ENCODE results near the gene ABCA13. TPM values are rescaled to one million over a fixed set of nuclear protein-coding genes. Genes with fewer than 3 reads are reported as not detected.

The ABCA13 gene
- total RNA-seq, 2 experiments from 2014 or later = not detected

DNA sequence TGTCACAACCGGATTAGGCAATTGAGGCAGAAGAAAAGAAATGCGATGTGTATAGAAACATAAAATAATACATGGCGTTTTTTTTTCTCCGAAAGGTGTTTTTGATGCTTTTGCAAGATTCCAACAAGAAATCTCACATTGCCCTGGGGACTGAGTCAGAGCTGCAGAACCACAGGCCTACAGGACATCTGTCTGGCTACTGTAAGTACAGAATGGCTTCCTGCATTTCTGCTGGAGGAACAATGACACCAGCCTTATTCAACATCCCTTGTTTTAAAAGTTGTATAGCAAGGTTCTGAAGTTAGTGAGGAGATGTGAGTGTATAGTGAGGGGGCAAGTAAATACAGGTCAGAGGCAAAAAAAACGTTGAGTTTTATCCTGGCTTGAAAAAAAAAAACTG lies 256.4 kb downstream of the ABCA13 start:
- Mint-ChIP-seq H3K27me3 (no peaks in the 10 kb centered on the region), H3K36me3 (ENCODE audit: low read depth) (no peaks in the 10 kb centered on the region), H3K4me3 (no peak overlapping the region), H3K27ac (no peak overlapping the region), H3K4me1 (no peaks in the 10 kb centered on the region), H3K9me3 (no peaks in the 10 kb centered on the region)
- no peak for DNase-seq
- ChIA-PET POLR2A (no interaction called here), CTCF (no interaction called here)

DNA sequence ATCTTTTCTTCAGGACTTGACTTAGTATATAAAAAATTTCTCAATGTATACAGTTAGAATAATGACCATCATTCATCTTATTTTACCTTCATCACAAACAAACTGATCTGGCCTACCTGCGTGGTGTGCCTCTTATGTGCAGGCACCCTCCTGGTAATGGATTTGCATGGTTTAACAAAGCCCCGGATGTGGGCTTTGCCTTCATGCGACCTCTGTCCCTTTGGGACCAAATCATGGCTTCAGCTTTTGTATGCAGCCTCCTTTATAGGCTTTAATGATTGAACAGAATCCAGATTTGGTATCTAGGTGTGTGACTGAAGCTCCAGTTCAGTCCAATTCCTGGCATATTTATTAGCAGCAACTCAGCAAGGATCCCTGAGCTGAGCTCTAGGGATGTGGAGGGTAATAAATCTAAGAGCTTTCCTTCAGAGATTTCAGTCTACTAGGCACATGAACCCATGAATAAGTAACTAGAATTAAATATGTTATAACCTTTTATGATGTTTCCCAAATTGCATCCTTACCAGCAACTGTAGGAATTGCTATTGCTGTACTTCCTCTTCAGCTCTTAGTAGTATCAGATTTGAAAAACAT lies 256.9 kb downstream of the ABCA13 start:
- Mint-ChIP-seq H3K9me3 (no peaks in the 10 kb centered on the region), H3K36me3 (ENCODE audit: low read depth) (no peaks in the 10 kb centered on the region), H3K4me1 (no peaks in the 10 kb centered on the region), H3K27ac (no peak overlapping the region), H3K27me3 (no peaks in the 10 kb centered on the region), H3K4me3 (no peak overlapping the region)
- DNase-seq = no peak
- POLR2A ChIA-PET = no interaction called here
- CTCF ChIA-PET = no interaction called here

DNA sequence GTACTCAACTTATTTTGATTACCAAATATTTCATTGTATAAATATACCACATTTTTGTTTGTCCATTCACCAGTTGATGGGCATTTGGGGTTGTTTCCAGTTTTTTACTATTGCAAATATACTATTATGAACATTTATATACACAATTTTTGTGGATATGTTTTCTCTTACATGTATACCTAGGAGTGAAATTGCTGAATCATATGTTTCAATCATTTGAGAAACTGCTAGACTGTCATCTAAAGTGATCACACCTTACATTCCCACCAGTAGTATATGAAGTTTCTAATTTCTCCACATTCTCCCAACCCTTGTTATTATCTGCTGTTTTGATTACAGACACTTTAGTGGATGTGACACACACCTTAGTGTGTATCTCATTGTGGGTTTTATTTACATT lies 257.9 kb downstream of the ABCA13 start:
- no peaks in the 10 kb centered on the region for H3K4me1 Mint-ChIP-seq
- POLR2A ChIA-PET = no interaction called here

DNA sequence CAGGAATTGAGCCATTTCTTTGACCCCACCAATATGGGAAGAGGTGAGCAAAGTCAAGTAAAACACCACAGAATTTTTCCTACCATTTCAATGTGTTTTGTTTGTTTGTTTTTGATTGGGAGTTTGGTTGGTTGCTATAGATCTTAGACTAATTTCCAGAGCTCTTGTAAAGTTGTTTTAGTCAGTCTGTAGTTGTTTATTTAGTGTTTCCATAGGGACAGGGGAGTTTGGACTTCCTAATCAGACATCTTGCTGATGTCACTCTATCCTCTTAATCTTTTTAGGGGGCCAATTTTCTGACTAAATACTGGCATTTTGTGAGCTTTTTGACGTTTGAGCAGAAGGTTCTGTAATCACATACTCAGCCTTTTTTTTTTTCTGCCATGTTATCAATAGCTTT lies 266.9 kb downstream of the ABCA13 start:
- Mint-ChIP-seq H3K9me3 (no peaks in the 10 kb centered on the region), H3K4me1 (no peaks in the 10 kb centered on the region), H3K27ac (no peak overlapping the region), H3K4me3 (no peak overlapping the region), H3K27me3 (no peaks in the 10 kb centered on the region), H3K36me3 (ENCODE audit: low read depth) (no peaks in the 10 kb centered on the region)
- CTCF ChIA-PET = no interaction called here
- POLR2A ChIA-PET = no interaction called here
- DNase-seq = no peak

More for the DNA sequence above, 257.9 kb downstream of the ABCA13 start:
- Mint-ChIP-seq H3K27me3 (no peaks in the 10 kb centered on the region), H3K36me3 (ENCODE audit: low read depth) (no peaks in the 10 kb centered on the region), H3K9me3 (no peaks in the 10 kb centered on the region), H3K27ac (no peak overlapping the region), H3K4me3 (no peak overlapping the region)
- no peak for DNase-seq
- CTCF ChIA-PET = no interaction called here

DNA sequence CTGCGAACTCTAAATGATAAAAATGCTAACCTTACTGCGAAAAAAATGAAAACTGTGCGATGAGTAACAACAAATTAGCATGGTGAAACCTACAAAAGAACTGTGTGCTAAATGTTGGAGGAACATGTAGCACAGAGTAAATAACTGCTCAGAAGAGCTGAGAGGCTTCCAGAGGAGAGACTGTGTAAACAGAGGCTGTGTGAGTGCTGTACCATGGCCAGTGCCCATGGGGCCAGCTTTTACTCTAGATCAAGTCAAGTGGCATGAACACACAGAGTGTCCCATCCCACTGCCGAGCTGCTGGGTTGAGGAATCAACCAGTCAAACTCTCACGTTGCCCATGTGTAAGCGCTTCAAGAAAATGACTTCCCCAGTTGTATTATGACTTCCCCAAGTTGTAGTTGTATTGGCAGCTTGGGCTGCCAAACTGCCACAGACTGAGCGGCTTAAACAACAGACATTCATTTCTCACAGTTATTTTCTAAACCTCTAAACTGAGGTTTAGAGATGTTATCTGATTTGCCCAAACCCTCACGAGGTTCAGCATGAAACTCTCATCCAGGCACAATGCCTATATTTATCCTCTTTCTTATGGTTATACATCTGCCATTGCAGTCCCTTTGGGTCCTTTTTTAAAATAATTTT lies 270.7 kb downstream of the ABCA13 start:
- CTCF ChIA-PET = no interaction called here
- H3K27me3 Mint-ChIP-seq = no peaks in the 10 kb centered on the region
- H3K4me1 Mint-ChIP-seq = peaks cover 2% of the 10 kb centered on the region
- POLR2A ChIA-PET = no interaction called here
- peaks cover 12% of the 10 kb centered on the region for H3K9me3 Mint-ChIP-seq
- no peaks in the 10 kb centered on the region for H3K36me3 Mint-ChIP-seq (ENCODE audit: low read depth)
- no peak overlapping the region for H3K27ac Mint-ChIP-seq
- no peak overlapping the region for H3K4me3 Mint-ChIP-seq
- no peak for DNase-seq

DNA sequence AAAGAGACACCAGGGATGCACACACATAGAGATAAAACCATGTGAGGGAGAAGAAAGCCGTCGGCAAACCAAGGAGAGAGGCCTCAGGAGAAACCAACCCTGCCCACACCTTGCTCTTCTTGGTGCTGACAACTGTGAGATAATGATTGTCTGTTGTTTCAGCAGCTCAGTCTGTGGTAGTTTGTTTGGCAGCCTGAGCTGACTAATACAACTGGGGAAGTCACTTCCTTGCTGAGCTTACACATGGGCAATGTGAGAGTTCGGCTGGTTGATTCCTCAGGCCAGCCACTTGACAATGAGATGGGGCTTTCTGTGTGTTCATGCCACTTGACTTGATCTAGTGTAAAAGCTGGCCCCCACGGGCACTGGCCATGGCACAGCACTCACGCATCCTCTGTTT lies 271.8 kb downstream of the ABCA13 start:
- H3K4me3 Mint-ChIP-seq = no peak overlapping the region
- H3K4me1 Mint-ChIP-seq = peaks cover 2% of the 10 kb centered on the region
- DNase-seq = no peak
- peaks cover 12% of the 10 kb centered on the region for H3K9me3 Mint-ChIP-seq
- POLR2A ChIA-PET = no interaction called here
- H3K27me3 Mint-ChIP-seq = no peaks in the 10 kb centered on the region
- CTCF ChIA-PET = no interaction called here
- no peak overlapping the region for H3K27ac Mint-ChIP-seq
- H3K36me3 Mint-ChIP-seq (ENCODE audit: low read depth) = no peaks in the 10 kb centered on the region

DNA sequence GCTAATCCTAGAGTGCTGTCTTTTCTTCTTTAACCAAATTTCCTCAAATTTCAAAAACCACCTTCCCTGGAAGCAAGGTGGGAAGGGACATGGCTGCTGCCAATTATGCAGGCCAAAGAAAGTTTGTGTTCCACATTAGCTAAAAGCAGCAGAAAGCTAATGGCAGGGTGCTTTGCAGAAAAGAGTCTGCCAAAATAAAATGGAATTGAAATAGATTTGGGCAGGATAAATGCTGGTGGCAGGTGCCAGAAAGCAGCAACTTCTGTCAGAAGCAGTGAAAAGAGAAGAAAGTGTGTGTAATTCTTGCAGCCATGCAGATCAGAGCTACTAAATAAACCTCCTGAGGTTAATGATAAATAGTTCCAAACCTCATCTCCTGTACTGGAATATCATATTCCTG lies 275.5 kb downstream of the ABCA13 start:
- Mint-ChIP-seq H3K27me3 (no peaks in the 10 kb centered on the region), H3K4me1 (peaks cover 2% of the 10 kb centered on the region), H3K9me3 (peaks cover 12% of the 10 kb centered on the region), H3K4me3 (no peak overlapping the region), H3K36me3 (ENCODE audit: low read depth) (no peaks in the 10 kb centered on the region), H3K27ac (no peak overlapping the region)
- CTCF ChIA-PET = no interaction called here
- DNase-seq = no peak
- POLR2A ChIA-PET = no interaction called here

DNA sequence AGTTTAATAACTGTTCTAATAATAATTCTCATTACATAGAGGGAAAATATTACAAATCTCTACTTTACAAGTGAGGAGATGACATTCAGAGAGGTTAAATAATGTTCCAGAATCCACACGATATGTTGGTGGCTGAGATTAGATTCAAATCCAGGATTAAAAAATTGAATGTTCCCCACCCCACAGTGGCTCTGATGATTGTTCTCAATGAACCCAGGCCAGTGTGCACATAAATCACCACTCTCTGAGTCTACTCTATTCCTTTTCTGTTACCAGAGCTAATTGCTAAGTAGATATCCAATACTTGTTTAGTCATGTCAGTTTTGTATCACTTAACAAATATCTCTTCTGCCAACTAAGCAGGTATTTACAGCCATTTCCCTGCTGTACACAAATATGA lies 281.0 kb downstream of the ABCA13 start:
- Mint-ChIP-seq H3K27me3 (no peaks in the 10 kb centered on the region), H3K36me3 (ENCODE audit: low read depth) (no peaks in the 10 kb centered on the region), H3K4me1 (no peaks in the 10 kb centered on the region), H3K4me3 (no peak overlapping the region), H3K9me3 (no peaks in the 10 kb centered on the region), H3K27ac (no peak overlapping the region)
- no peak for DNase-seq
- ChIA-PET POLR2A (no interaction called here), CTCF (no interaction called here)

DNA sequence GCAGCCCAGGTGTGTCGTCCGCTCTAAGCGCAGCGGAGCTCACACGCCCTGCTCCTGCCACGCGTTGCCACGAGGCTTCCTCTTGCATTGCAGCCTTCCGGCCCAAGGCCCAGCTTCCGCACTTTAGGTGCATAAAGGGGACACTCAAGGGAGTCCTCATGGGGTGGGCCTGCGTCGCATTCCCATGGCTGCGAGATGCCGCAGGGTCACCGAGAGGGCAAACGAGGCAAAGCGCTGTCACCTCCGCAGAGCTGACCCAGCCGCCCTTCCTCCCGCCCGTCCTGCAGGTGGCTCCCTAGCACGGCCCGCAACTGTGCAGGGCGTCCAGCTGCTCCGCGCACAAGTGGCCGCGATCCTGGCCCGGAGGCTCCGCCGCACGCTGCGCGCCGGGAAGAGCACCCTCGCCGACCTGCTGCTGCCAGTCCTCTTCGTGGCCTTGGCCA lies 283.5 kb downstream of the ABCA13 start:
- H3K27me3 Mint-ChIP-seq = no peaks in the 10 kb centered on the region
- CTCF ChIA-PET = no interaction called here
- POLR2A ChIA-PET = no interaction called here
- H3K27ac Mint-ChIP-seq = no peak overlapping the region
- H3K4me3 Mint-ChIP-seq = no peak overlapping the region
- H3K9me3 Mint-ChIP-seq = no peaks in the 10 kb centered on the region
- no peak for DNase-seq
- H3K36me3 Mint-ChIP-seq (ENCODE audit: low read depth) = no peaks in the 10 kb centered on the region
- H3K4me1 Mint-ChIP-seq = no peaks in the 10 kb centered on the region

DNA sequence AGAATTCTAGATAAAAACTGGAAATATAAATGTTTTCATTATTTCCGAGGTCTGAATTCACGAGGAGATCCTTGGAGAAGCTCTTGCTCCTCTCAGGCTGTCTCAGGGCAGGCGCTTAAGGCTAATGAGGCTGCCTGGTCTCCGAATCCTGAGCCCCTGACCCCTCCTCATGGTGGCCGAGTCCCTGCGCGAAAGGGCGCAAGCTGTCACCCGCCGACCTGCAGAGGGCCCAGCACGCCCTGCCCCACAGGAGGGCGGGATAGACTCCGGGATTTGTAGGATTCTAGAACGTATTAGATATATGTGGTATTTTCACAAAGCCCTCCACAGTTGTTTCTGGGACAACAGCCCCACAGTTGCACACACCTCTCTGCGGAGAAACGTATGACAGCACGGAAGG lies 284.1 kb downstream of the ABCA13 start:
- H3K27me3 Mint-ChIP-seq = no peaks in the 10 kb centered on the region
- H3K4me3 Mint-ChIP-seq = no peak overlapping the region
- no peaks in the 10 kb centered on the region for H3K9me3 Mint-ChIP-seq
- no peak for DNase-seq
- H3K36me3 Mint-ChIP-seq (ENCODE audit: low read depth) = no peaks in the 10 kb centered on the region
- no peaks in the 10 kb centered on the region for H3K4me1 Mint-ChIP-seq
- H3K27ac Mint-ChIP-seq = no peak overlapping the region
- POLR2A ChIA-PET = no interaction called here
- CTCF ChIA-PET = no interaction called here

DNA sequence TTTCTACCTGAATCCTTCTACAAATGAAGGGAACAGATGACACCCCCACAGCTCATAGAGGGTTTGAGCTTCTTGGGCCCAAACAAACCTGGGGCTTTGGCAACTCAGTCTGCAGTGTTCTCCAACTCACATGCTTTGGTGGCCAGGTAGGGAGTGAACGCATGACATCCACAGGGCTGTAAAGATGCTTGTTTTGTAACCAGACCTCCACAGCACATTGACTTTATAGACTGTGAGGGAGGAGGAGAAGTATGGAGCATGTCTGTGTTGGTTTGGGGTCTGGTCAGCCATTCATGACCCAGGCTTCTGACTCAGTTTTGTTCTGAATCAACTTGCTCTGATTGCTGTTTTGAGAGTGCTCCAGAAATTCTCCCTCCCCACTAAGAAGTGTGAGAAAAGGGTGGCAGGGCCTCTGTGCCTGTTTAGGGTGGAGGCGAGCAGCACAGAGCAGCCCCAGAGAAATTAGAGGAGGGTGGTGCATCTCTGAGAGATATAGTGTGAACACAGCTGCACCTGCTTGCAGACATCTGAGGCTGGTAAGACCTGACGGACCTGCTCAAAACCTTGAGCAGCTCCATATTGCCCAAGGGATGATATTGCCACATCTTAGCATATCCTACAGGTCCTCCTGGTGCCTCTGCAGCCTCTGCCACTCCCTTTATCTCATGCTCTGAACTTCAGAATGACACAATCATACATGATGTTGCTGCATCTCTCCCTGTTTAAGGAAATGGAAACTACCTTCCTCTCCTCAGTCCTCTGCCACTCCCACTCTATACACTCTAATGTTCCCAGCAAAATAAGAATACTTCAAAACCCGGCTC lies 287.7 kb downstream of the ABCA13 start:
- POLR2A ChIA-PET = no interaction called here
- no peaks in the 10 kb centered on the region for H3K4me1 Mint-ChIP-seq
- H3K9me3 Mint-ChIP-seq = no peaks in the 10 kb centered on the region
- H3K27ac Mint-ChIP-seq = no peak overlapping the region
- CTCF ChIA-PET = no interaction called here
- no peaks in the 10 kb centered on the region for H3K27me3 Mint-ChIP-seq
- no peak overlapping the region for H3K4me3 Mint-ChIP-seq
- no peak for DNase-seq
- H3K36me3 Mint-ChIP-seq (ENCODE audit: low read depth) = no peaks in the 10 kb centered on the region

DNA sequence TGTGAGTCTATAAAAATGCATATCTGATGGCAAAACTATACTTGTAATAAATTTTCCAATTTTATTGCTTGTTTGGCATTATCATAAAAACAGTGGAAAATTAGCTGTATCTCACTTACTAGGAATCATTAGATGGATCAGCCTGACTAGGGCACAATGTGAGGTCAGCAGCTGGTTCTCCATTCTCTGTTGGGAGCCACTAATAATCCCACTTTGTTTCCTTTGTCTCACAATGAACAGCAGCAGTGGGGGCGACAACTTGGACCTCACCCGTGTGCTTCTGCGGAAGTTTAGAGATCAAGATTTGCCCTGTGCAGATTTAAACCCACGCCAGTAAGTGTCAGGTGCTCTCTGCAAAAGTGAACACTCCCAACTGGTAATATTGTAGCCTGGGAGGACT lies 295.5 kb downstream of the ABCA13 start:
- H3K27me3 Mint-ChIP-seq = no peaks in the 10 kb centered on the region
- no peak overlapping the region for H3K27ac Mint-ChIP-seq
- ChIA-PET POLR2A (no interaction called here), CTCF (no interaction called here)
- H3K4me3 Mint-ChIP-seq = no peak overlapping the region
- no peaks in the 10 kb centered on the region for H3K36me3 Mint-ChIP-seq (ENCODE audit: low read depth)
- no peaks in the 10 kb centered on the region for H3K9me3 Mint-ChIP-seq
- H3K4me1 Mint-ChIP-seq = no peaks in the 10 kb centered on the region
- DNase-seq = no peak

DNA sequence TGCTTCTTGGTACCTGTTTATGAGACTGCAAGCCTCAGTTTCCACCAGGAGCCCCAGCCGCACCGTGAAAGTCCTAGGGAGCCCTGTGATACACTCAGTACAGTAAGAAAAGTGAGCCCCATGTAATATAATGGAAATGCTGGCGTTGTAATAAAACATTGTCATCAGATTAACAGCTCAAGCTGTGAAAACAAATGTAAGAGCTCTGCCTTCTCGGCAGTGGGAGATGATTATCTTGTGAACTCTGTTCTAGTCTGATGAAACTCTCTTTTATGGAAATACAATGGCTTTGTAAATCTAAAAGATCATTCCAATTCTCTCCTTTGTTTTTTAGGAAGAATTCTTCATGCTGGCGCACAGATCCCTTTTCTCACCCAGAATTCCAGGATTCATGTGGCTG lies 299.9 kb downstream of the ABCA13 start:
- Mint-ChIP-seq H3K27me3 (no peaks in the 10 kb centered on the region), H3K27ac (no peak overlapping the region), H3K4me3 (no peak overlapping the region), H3K9me3 (no peaks in the 10 kb centered on the region), H3K36me3 (ENCODE audit: low read depth) (no peaks in the 10 kb centered on the region), H3K4me1 (no peaks in the 10 kb centered on the region)
- ChIA-PET POLR2A (no interaction called here), CTCF (no interaction called here)
- no peak for DNase-seq

DNA sequence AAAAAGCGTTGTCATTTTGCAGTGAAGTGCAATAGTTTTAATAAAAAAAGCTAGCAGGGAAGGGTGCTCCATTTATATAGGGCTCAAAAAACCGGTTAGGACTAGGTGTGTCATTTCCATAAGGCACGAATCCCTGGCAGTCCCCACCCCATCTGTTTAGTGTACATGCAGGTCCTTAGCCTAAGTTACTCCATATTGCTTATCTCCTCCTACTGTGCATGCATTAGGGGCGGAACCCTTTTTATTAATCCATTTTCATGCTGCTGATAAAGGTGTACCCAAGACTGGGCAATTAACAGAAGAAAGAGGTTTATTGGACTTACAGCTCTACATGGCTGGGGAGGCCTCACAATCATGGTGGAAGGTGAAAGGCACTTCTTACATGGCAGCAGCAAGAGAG lies 301.4 kb downstream of the ABCA13 start:
- Mint-ChIP-seq H3K27me3 (no peaks in the 10 kb centered on the region), H3K4me3 (no peak overlapping the region), H3K27ac (no peak overlapping the region), H3K36me3 (ENCODE audit: low read depth) (no peaks in the 10 kb centered on the region), H3K9me3 (no peaks in the 10 kb centered on the region), H3K4me1 (no peaks in the 10 kb centered on the region)
- CTCF ChIA-PET = no interaction called here
- no peak for DNase-seq
- POLR2A ChIA-PET = no interaction called here
